Right lobe of liver (tissue), 4 donors: ENCODE results near the gene FAR1.

Experiments used
- CTCF ChIP-seq, 4 donors: fragments of 200-600 bp in 3 of 4; fragments of 450-650 bp in 1 of 4; IDR thresholded peaks; one replicate each; pipeline versions ENCODE4 v1.5.1 to v1.8.0; 2016 to 2022; ENCODE audit warnings: antibody characterized with exemption in 4 of 4, mild to moderate bottlenecking in 2 of 4
- POLR2A ChIP-seq: fragments of 450-650 bp; IDR thresholded peaks from one replicate; pipeline ENCODE4 v1.6.1; 2017; ENCODE audit warnings: antibody characterized with exemption, mild to moderate bottlenecking
- donor health status: DM: no; HTN: no; CAD: no.
- donor health status: DM: no; HTN: no; CAD: no.
- donor health status: DM: no; HTN: yes; CAD: no.

DNA sequence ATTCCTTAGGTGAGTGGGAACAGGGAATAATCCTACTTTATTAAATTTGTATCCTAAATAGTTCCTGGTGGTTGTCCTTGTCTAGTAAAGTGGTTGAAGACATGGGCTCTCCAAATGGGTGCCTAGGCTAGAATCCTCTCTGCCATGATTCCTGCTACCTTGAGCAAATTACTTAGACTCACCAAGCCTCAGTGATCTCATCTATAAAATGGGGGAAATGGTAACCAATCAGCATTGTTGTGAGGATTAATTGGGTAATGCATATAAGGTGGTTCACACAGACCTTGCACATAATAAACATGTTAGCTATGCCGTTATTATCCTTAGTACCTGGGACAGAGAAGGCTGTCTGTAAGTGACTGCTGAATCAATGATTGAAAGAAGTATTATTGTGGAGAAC is 109.9 kb downstream of the FAR1 start:
- TF ChIP-seq POLR2A (no peak), CTCF (IDR thresholded peaks at IDR 0.05) (no peak)
